HG02943 (cell line): ENCODE measurements around the gene C4BPA.

Experiments used
- ATAC-seq: cut with Tn5 transposase; IDR thresholded peaks from one replicate; pipeline ENCODE4 v1.9.1; 2021; ENCODE audit warnings: mild to moderate bottlenecking, low read depth, moderate library complexity; ENCODE audit not compliant: unreplicated experiment

C4BPA gene

GRCh38 chr1:207173396-207173795 is 69.4 kb downstream of the C4BPA start:
- ATAC-seq, result no peak

GRCh38 chr1:207174913-207175312 is 70.9 kb downstream of the C4BPA start:
- ATAC-seq, result no peak

GRCh38 chr1:207179036-207179435 is 75.0 kb downstream of the C4BPA start:
- no peak for ATAC-seq

- no peak for ATAC-seq
Measured at GRCh38 chr1:207181847-207182246, 77.8 kb downstream of the C4BPA start.

- no peak for ATAC-seq
Measured at GRCh38 chr1:207186503-207186902, 82.5 kb downstream of the C4BPA start.

- no peak for ATAC-seq
Measured at GRCh38 chr1:207188901-207189300, 84.9 kb downstream of the C4BPA start.

GRCh38 chr1:207191061-207191460 is 87.0 kb downstream of the C4BPA start:
- no peak for ATAC-seq

- ATAC-seq, result no peak
Measured at GRCh38 chr1:207191776-207192175, 87.7 kb downstream of the C4BPA start.

- ATAC-seq, result no peak
Measured at GRCh38 chr1:207194197-207194596, 90.2 kb downstream of the C4BPA start.
